HepG2 (cell line): ENCODE data around the gene TAF3. TPM values are rescaled to one million over a fixed set of nuclear protein-coding genes. Genes with fewer than 3 reads are reported as not detected.
A peak's percentile ranks its signal among the peaks of the same experiment; 100 is the strongest.

Source experiments
- ATAC-seq: fragments of 200-7000 bp; cut with Tn5 transposase; 3 replicates; pipeline ENCODE4 v1.9.1; 2020; ENCODE audit warnings: mild to moderate bottlenecking, moderate library complexity
- BruUV-seq: library from RNA; stranded (reverse); fragments of 400-500 nt; replicated peaks from 2 replicates; lab custom pipeline; 2021; lab: Mats Ljungman, UMichigan
- CTCF ChIA-PET: fragments of 300-600 bp; formaldehyde crosslinking; extraction: SDS; loops from one replicate; lab custom pipeline; 2021; ENCODE audit warnings: low total read pairs, inconsistent platforms, low intra/inter-chr PET ratio; lab: Yijun Ruan, JAX
- POLR2A ChIA-PET: fragments of 350-600 bp; sonication (Branson Sonifier 250); formaldehyde crosslinking; loops from one replicate; lab custom pipeline; 2020; ENCODE audit warnings: antibody characterized with exemption, inconsistent platforms; lab: Yijun Ruan, JAX
- DNase-seq: peaks from one replicate; pipeline ENCODE4 v3.0.0-alpha.2; 2015; ENCODE audit warnings: low spot score
- FAIRE-seq: peaks from 3 replicates; lab custom pipeline; 2011; peaks lifted over from hg19 to GRCh38; lab: Jason Lieb, UNC
- H2AFZ ChIP-seq: one replicate; pipeline ENCODE4 v1.6.1; 2011; ENCODE audit warnings: low read length, inconsistent platforms
- H3K27ac ChIP-seq: fragments of 300-600 bp; 3 replicates; pipeline ENCODE4 v1.8.0; 2011; ENCODE audit warnings: mixed run types, mild to moderate bottlenecking, mixed read lengths, low read length, inconsistent platforms; ENCODE audit not compliant: insufficient read depth; ENCODE audit errors: extremely low read length
- H3K27me3 ChIP-seq, 2 experiments: fragments of 200-600 bp in 1 of 2; 2 replicates in 1 of 2; 3 replicates in 1 of 2; pipeline versions ENCODE4 v1.6.0 to v1.8.0; 2011; ENCODE audit warnings: low read length in 2 of 2, mild to moderate bottlenecking in 2 of 2, moderate library complexity in 2 of 2, inconsistent platforms in 1 of 2; ENCODE audit not compliant: insufficient read depth in 2 of 2, control insufficient read depth in 1 of 2
- H3K36me3 ChIP-seq, 2 experiments: fragments of 200-600 bp in 1 of 2; replicated peaks in 1 of 2; 2 replicates in 1 of 2; 3 replicates in 1 of 2; pipeline versions ENCODE4 v1.5.1 to v1.8.0; 2011; ENCODE audit warnings: low read length in 2 of 2, inconsistent platforms in 1 of 2; ENCODE audit not compliant: insufficient read depth in 2 of 2, control insufficient read depth in 1 of 2
- H3K4me1 ChIP-seq: 2 replicates; pipeline ENCODE4 v1.5.1; 2012; ENCODE audit warnings: low read length, inconsistent platforms; ENCODE audit not compliant: insufficient read depth
- H3K4me2 ChIP-seq: 2 replicates; pipeline ENCODE4 v1.6.0; 2011; ENCODE audit warnings: low read depth, low read length, inconsistent platforms
- H3K4me3 ChIP-seq, 3 experiments: fragments of 200-600 bp in 1 of 3; sonication (generic), shearing (Covaris generic) in 1 of 3; replicated peaks in 1 of 3; 2 replicates each; pipeline ENCODE4 v1.5.1; 2011 to 2016; ENCODE audit warnings: low read length in 3 of 3, inconsistent platforms in 2 of 3, low read depth in 2 of 3, mild to moderate bottlenecking in 2 of 3, control low read depth in 1 of 3, mixed read lengths in 1 of 3; ENCODE audit not compliant: insufficient read depth in 1 of 3
- H3K79me2 ChIP-seq: one replicate; pipeline ENCODE4 v1.6.1; 2011; ENCODE audit warnings: low read length, inconsistent platforms; ENCODE audit not compliant: insufficient read depth
- H3K9ac ChIP-seq: 2 replicates; pipeline ENCODE4 v1.6.0; 2011; ENCODE audit warnings: mild to moderate bottlenecking, low read depth, low read length, inconsistent platforms; ENCODE audit not compliant: insufficient read depth
- H3K9me3 ChIP-seq: 2 replicates; pipeline ENCODE4 v1.5.1; 2012; ENCODE audit warnings: mild to moderate bottlenecking, low read length
- H4K20me1 ChIP-seq: 2 replicates; pipeline ENCODE4 v1.6.0; 2011; ENCODE audit warnings: inconsistent platforms, mild to moderate bottlenecking, low read length, moderate library complexity; ENCODE audit not compliant: insufficient read depth
- FOSL2 ChIP-seq: sonication (generic); formaldehyde crosslinking; IDR thresholded peaks from 2 replicates; pipeline ENCODE4 v1.4.0; 2020; ENCODE audit warnings: missing genetic modification reagents
- HNRNPH1 ChIP-seq: fragments of 200-400 bp; formaldehyde crosslinking; optimal IDR thresholded peaks from 2 replicates; pipeline ENCODE3; 2017; ENCODE audit warnings: mild to moderate bottlenecking, low read depth, low read length
- KDM4B ChIP-seq: sonication (generic); formaldehyde crosslinking; IDR thresholded peaks from 2 replicates; pipeline ENCODE4 v1.4.0; 2020; ENCODE audit warnings: missing genetic modification reagents
- MAFK ChIP-seq, 2 experiments: IDR thresholded peaks in 1 of 2; conservative IDR thresholded peaks in 1 of 2; 2 replicates each; pipeline ENCODE4 v1.6.1; 2011; ENCODE audit warnings: improper control_type of control experiment in 2 of 2, low read length in 2 of 2
- NFE2 ChIP-seq: sonication (generic); formaldehyde crosslinking; IDR thresholded peaks from 2 replicates; pipeline ENCODE4 v1.4.0; 2020; ENCODE audit warnings: missing genetic modification reagents
- NFE2L2 ChIP-seq: fragments of 150-350 bp; IDR thresholded peaks from 2 replicates; pipeline ENCODE4 v1.6.1; 2014; ENCODE audit warnings: low read length
- NFYB ChIP-seq: sonication (generic); formaldehyde crosslinking; IDR thresholded peaks from 2 replicates; pipeline ENCODE4 v1.4.0; 2020; ENCODE audit warnings: missing genetic modification reagents
- ONECUT2 ChIP-seq: sonication (generic); formaldehyde crosslinking; IDR thresholded peaks from 2 replicates; pipeline ENCODE4 v1.4.0; 2020; ENCODE audit warnings: missing genetic modification reagents
- PHF21A ChIP-seq: sonication (generic); formaldehyde crosslinking; IDR thresholded peaks from 2 replicates; pipeline ENCODE4 v1.5.0; 2020; ENCODE audit warnings: mild to moderate bottlenecking, missing genetic modification reagents
- SMAD9 ChIP-seq: sonication (generic); formaldehyde crosslinking; IDR thresholded peaks from 2 replicates; pipeline ENCODE4 v1.5.1; 2020; ENCODE audit warnings: mild to moderate bottlenecking, missing genetic modification reagents
- SP5 ChIP-seq: IDR thresholded peaks from 2 replicates; pipeline ENCODE4 v1.6.1; 2016; ENCODE audit warnings: low read depth, borderline replicate concordance
- TEAD3 ChIP-seq: optimal IDR thresholded peaks from 2 replicates; pipeline ENCODE3; 2016; ENCODE audit warnings: borderline replicate concordance
- ZNF292 ChIP-seq: sonication (generic); formaldehyde crosslinking; IDR thresholded peaks from 2 replicates; pipeline ENCODE4 v1.8.1; 2022; ENCODE audit warnings: mild to moderate bottlenecking, low read depth, missing genetic modification reagents, borderline replicate concordance
- ZNF496 ChIP-seq: sonication (generic); formaldehyde crosslinking; IDR thresholded peaks from 2 replicates; pipeline ENCODE4 v1.8.1; 2023; ENCODE audit warnings: mild to moderate bottlenecking, moderate library complexity, missing genetic modification reagents; ENCODE audit not compliant: insufficient replicate concordance
- ZNF770 ChIP-seq: sonication (generic); formaldehyde crosslinking; IDR thresholded peaks from 2 replicates; pipeline ENCODE4 v1.5.0; 2020; ENCODE audit warnings: mild to moderate bottlenecking, missing genetic modification reagents
- ZNF775 ChIP-seq: sonication (generic); formaldehyde crosslinking; IDR thresholded peaks from 2 replicates; pipeline ENCODE4 v1.4.0; 2020; ENCODE audit warnings: missing genetic modification reagents, mild to moderate bottlenecking, moderate library complexity, borderline replicate concordance
- ZSCAN29 ChIP-seq: sonication (generic); formaldehyde crosslinking; conservative IDR thresholded peaks from 2 replicates; pipeline ENCODE4 v1.4.0; 2020; ENCODE audit warnings: mild to moderate bottlenecking, missing genetic modification reagents
- WGBS: methylation state at CpG from one replicate; pipeline ENCODE4 v1.1.6; 2017; ENCODE audit warnings: low lambda C conversion rate; 5-methylcytosine and 5-hydroxymethylcytosine counted together
- in situ Hi-C: cut with HindIII; loops from 2 replicates; pipeline ENCODE4 v1.10.0; 2017; ENCODE audit warnings: low pct_unique_long_range_greater_than_20kb; ENCODE audit not compliant: extremely low pct_ligation_motif_present
- intact Hi-C: fragments of 100-400 bp; cut with micrococcal nuclease; formaldehyde crosslinking; loops from one replicate; pipeline ENCODE4 v1.10.0; 2022; ENCODE audit not compliant: unreplicated experiment
- polyA plus RNA-seq, 8 experiments: library from polyadenylated mRNA; depleted of rRNA in 3 of 8; stranded (reverse) in 7 of 8; unstranded in 1 of 8; fragments of >200 nt; fragmentation: Illumina TruSeq in 4 of 8; extraction: Trizol in 4 of 8; gene quantifications; 2 replicates each; pipeline versions ENCODE4 v1.2.1 to v1.2.3, GENCODE V29; 2011 to 2016; ENCODE audit warnings: low read depth in 4 of 8, missing spikeins in 1 of 8, mixed read lengths in 1 of 8; ENCODE audit not compliant: insufficient read depth in 1 of 8
- total RNA-seq, 5 experiments: library from RNA; depleted of rRNA; stranded (reverse); fragments of >200 nt; fragmentation: Illumina TruSeq; extraction: Trizol; gene quantifications; 2 replicates each; pipeline ENCODE4 v1.2.3, GENCODE V29; 2016; ENCODE audit warnings: low read depth in 1 of 5
- TF ChIP-seq, protein P1 (sequence below): IDR thresholded peaks from 2 replicates; pipeline ENCODE4 v1.4.0; 2020; ENCODE audit warnings: mild to moderate bottlenecking, missing genetic modification reagents
- TF ChIP-seq, protein P2 (sequence below): sonication (generic); formaldehyde crosslinking; IDR thresholded peaks from 2 replicates; pipeline ENCODE4 v1.9.0; 2022; ENCODE audit warnings: low read depth, missing genetic modification reagents

Gene TAF3
- total and polyA plus RNA-seq, 2 of the 13 experiments (the other 11 are each of a cell fraction or from before 2014, with no cell fraction given) = 1.7 to 2.9 TPM

GRCh38 chr10:7826971-7827370 is 8.7 kb downstream of the TAF3 start:
- Histone ChIP-seq H3K4me2 (no peak overlapping the region), H3K4me3 (no peak overlapping the region), H3K9ac (no peak overlapping the region), H3K4me1 (no peaks in the 10 kb centered on the region), H3K27me3 (no peaks in the 10 kb centered on the region; a peak in 1 of 5 replicates), H3K27ac (no peak overlapping the region), H4K20me1 (no peaks in the 10 kb centered on the region; the same call in 1 of the 2 replicates), H3K36me3 (peaks cover 0 to 24% of the 10 kb centered on the region in 2 experiments; a peak in 3 of 5 replicates), H2AFZ (no peak overlapping the region), H3K9me3 (no peaks in the 10 kb centered on the region), H3K79me2 (peaks cover 13% of the 10 kb centered on the region)
- FAIRE-seq (no peak), DNase-seq (no peak), ATAC-seq (peak; percentile 79)
- intact Hi-C loops = no loop called here
- in situ Hi-C loops = no loop called here
- ChIA-PET POLR2A (no interaction called here), CTCF (no interaction called here)
- 92% methylated on average over 4 of the region's 4 CpGs for WGBS
- BruUV-seq = no TSS peak
- TF ChIP-seq TEAD3 (no peak), ZNF496 (CRISPR knock-in tag) (no peak), MAFK (conservative IDR thresholded peaks at IDR 0.05 in 1 of 2, IDR thresholded peaks at IDR 0.05 in 1 of 2; ENCODE audit: low read length in 2 of 2) (0 out of 4 replicates have a peak, but pooled peaks of 1 of the 2 experiments have one; percentile 3), KDM4B (CRISPR knock-in tag) (no peak), NFE2 (CRISPR knock-in tag) (peak; percentile 54; the same call in 1 of the 2 replicates), FOSL2 (CRISPR knock-in tag) (0 out of 2 replicates have a peak, but pooled peaks have one; percentile 15), NFYB (no peak), PHF21A (no peak), NFE2L2 (peak; percentile 43; the same call in 1 of the 2 replicates), HNRNPH1 (no peak), ZNF292 (no peak), ZNF770 (no peak), ZNF775 (CRISPR knock-in tag) (no peak), SMAD9 (CRISPR knock-in tag) (no peak), SP5 (CRISPR knock-in tag) (no peak), ONECUT2 (CRISPR knock-in tag) (no peak), ZSCAN29 (CRISPR knock-in tag) (no peak)
- TF ChIP-seq, protein P1, sequence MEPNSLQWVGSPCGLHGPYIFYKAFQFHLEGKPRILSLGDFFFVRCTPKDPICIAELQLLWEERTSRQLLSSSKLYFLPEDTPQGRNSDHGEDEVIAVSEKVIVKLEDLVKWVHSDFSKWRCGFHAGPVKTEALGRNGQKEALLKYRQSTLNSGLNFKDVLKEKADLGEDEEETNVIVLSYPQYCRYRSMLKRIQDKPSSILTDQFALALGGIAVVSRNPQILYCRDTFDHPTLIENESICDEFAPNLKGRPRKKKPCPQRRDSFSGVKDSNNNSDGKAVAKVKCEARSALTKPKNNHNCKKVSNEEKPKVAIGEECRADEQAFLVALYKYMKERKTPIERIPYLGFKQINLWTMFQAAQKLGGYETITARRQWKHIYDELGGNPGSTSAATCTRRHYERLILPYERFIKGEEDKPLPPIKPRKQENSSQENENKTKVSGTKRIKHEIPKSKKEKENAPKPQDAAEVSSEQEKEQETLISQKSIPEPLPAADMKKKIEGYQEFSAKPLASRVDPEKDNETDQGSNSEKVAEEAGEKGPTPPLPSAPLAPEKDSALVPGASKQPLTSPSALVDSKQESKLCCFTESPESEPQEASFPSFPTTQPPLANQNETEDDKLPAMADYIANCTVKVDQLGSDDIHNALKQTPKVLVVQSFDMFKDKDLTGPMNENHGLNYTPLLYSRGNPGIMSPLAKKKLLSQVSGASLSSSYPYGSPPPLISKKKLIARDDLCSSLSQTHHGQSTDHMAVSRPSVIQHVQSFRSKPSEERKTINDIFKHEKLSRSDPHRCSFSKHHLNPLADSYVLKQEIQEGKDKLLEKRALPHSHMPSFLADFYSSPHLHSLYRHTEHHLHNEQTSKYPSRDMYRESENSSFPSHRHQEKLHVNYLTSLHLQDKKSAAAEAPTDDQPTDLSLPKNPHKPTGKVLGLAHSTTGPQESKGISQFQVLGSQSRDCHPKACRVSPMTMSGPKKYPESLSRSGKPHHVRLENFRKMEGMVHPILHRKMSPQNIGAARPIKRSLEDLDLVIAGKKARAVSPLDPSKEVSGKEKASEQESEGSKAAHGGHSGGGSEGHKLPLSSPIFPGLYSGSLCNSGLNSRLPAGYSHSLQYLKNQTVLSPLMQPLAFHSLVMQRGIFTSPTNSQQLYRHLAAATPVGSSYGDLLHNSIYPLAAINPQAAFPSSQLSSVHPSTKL = no peak
- TF ChIP-seq, protein P2, sequence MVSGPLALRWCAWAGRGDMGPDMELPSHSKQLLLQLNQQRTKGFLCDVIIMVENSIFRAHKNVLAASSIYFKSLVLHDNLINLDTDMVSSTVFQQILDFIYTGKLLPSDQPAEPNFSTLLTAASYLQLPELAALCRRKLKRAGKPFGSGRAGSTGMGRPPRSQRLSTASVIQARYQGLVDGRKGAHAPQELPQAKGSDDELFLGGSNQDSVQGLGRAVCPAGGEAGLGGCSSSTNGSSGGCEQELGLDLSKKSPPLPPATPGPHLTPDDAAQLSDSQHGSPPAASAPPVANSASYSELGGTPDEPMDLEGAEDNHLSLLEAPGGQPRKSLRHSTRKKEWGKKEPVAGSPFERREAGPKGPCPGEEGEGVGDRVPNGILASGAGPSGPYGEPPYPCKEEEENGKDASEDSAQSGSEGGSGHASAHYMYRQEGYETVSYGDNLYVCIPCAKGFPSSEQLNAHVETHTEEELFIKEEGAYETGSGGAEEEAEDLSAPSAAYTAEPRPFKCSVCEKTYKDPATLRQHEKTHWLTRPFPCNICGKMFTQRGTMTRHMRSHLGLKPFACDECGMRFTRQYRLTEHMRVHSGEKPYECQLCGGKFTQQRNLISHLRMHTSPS (CRISPR knock-in tag) = no peak
